GM12878 (cell line): ENCODE results near the gene GIMAP4. TPM values are rescaled to one million over a fixed set of nuclear protein-coding genes. Genes with fewer than 3 reads are reported as not detected.

Experiments used
- ATAC-seq: fragments of 200-7000 bp; cut with Tn5 transposase; 3 replicates; pipeline ENCODE4 v1.9.1; 2020; ENCODE audit warnings: mild to moderate bottlenecking, moderate library complexity
- BruUV-seq: library from RNA; stranded (reverse); fragments of 400-500 nt; replicated peaks from 2 replicates; lab custom pipeline; 2021; lab: Mats Ljungman, UMichigan
- CTCF ChIA-PET: fragments of 300-600 bp; sonication (Branson Sonifier 250); formaldehyde crosslinking; extraction: SDS; loops from one replicate; lab custom pipeline; 2021; ENCODE audit warnings: inconsistent platforms; lab: Yijun Ruan, JAX
- POLR2A ChIA-PET: fragments of 350-600 bp; formaldehyde crosslinking; extraction: SDS; loops from one replicate; lab custom pipeline; 2021; ENCODE audit warnings: inconsistent platforms; lab: Charles Lee
- RAD21 ChIA-PET: fragments of 300-600 bp; sonication (Branson Sonifier 250); formaldehyde crosslinking; loops from one replicate; lab custom pipeline; 2023; ENCODE audit warnings: antibody characterized with exemption; ENCODE audit not compliant: unreplicated experiment; lab: Charles Lee
- SMC1A ChIA-PET: fragments of 300-600 bp; sonication (Branson Sonifier 250); formaldehyde crosslinking; loops from one replicate; lab custom pipeline; 2023; ENCODE audit not compliant: unreplicated experiment, uncharacterized antibody; lab: Charles Lee
- DNase-seq: peaks from one replicate; pipeline ENCODE4 v3.0.0-alpha.2; 2011; ENCODE audit warnings: low read depth, low spot score
- FAIRE-seq: peaks from 3 replicates; lab custom pipeline; 2011; peaks lifted over from hg19 to GRCh38; lab: Jason Lieb, UNC
- H2AFZ ChIP-seq: 2 replicates; pipeline ENCODE4 v1.6.0; 2011; ENCODE audit warnings: low read depth, low read length, control low read depth; ENCODE audit not compliant: control insufficient read depth
- H3K27ac ChIP-seq: 2 replicates; pipeline ENCODE4 v1.5.1; 2011; ENCODE audit warnings: control low read depth; ENCODE audit not compliant: control insufficient read depth, insufficient read depth
- H3K27me3 ChIP-seq, 2 experiments: replicated peaks in 1 of 2; 2 replicates each; pipeline versions ENCODE4 v1.6.0 to v1.6.1; 2011; ENCODE audit warnings: low read length in 1 of 2; ENCODE audit not compliant: control insufficient read depth in 2 of 2, insufficient read depth in 2 of 2
- H3K36me3 ChIP-seq, 2 experiments: 2 replicates each; pipeline ENCODE4 v1.5.1; 2011; ENCODE audit warnings: low read length in 1 of 2; ENCODE audit not compliant: control insufficient read depth in 2 of 2, insufficient read depth in 2 of 2
- H3K4me1 ChIP-seq: 2 replicates; pipeline ENCODE4 v1.6.1; 2011; ENCODE audit warnings: mild to moderate bottlenecking, low read length, moderate library complexity, mixed read lengths; ENCODE audit not compliant: control insufficient read depth, insufficient read depth
- H3K4me2 ChIP-seq: 2 replicates; pipeline ENCODE4 v1.6.0; 2011; ENCODE audit warnings: control low read depth; ENCODE audit not compliant: control insufficient read depth, insufficient read depth
- H3K4me3 ChIP-seq: fragments of 200-600 bp; sonication (generic); 2 replicates; pipeline ENCODE4 v1.5.1; 2016
- H3K79me2 ChIP-seq: 2 replicates; pipeline ENCODE4 v1.6.0; 2011; ENCODE audit warnings: low read length; ENCODE audit not compliant: control insufficient read depth, insufficient read depth
- H3K9ac ChIP-seq: 2 replicates; pipeline ENCODE4 v1.8.0; 2011; ENCODE audit warnings: low read length, control low read depth, mixed read lengths; ENCODE audit not compliant: control insufficient read depth, insufficient read depth
- H3K9me3 ChIP-seq: replicated peaks from 3 replicates; pipeline ENCODE4 v1.5.1; 2011; ENCODE audit warnings: mild to moderate bottlenecking, low read length; ENCODE audit not compliant: control insufficient read depth, insufficient read depth
- H4K20me1 ChIP-seq: 2 replicates; pipeline ENCODE4 v1.6.0; 2011; ENCODE audit not compliant: control insufficient read depth, insufficient read depth
- CEBPB ChIP-seq, 2 experiments: fragments of 150-350 bp in 1 of 2; IDR thresholded peaks; 2 replicates each; pipeline ENCODE4 v1.6.1; 2012 to 2014; ENCODE audit warnings: low read depth in 2 of 2, low read length in 2 of 2, borderline replicate concordance in 1 of 2, inconsistent platforms in 1 of 2
- WGBS: methylation state at CpG from one replicate; pipeline ENCODE4 v1.1.6; 2016; ENCODE audit warnings: low lambda C conversion rate; ENCODE audit not compliant: insufficient replicate concordance, insufficient coverage; ENCODE audit errors: missing lambda C conversion rate; 5-methylcytosine and 5-hydroxymethylcytosine counted together
- in situ Hi-C: fragments of 300-500 bp; cut with MboI; formaldehyde crosslinking; loops from 9 replicates; pipeline ENCODE4 v1.14.3; 2018; ENCODE audit warnings: mixed read lengths
- intact Hi-C: fragments of 100-400 bp; cut with micrococcal nuclease; formaldehyde crosslinking; loops from one replicate; pipeline ENCODE4 v1.14.2; 2022; ENCODE audit not compliant: unreplicated experiment
- polyA plus RNA-seq, 11 experiments: library from polyadenylated mRNA; depleted of rRNA in 4 of 11; unstranded in 6 of 11; stranded (reverse) in 5 of 11; fragments of >200 nt; fragmentation: Nextera tagmentation in 4 of 11; fragmentation: Illumina TruSeq in 1 of 11; extraction: Ambion mirVana in 4 of 11; extraction: Trizol in 1 of 11; gene quantifications; 1 replicate in 1 of 11; 2 replicates in 10 of 11; pipeline versions ENCODE4 v1.2.1 to v1.2.3, GENCODE V29; 2011 to 2016; ENCODE audit warnings: inconsistent platforms in 2 of 11, missing spikeins in 2 of 11, low read depth in 1 of 11
- total RNA-seq, 4 experiments: library from RNA; depleted of rRNA in 3 of 4; stranded (reverse); fragments of >200 nt in 3 of 4; fragmentation: Illumina TruSeq in 1 of 4; extraction: Trizol in 1 of 4; gene quantifications; 2 replicates each; pipeline versions ENCODE4 v1.2.1 to v1.2.3, GENCODE V29; 2013 to 2021
- TF ChIP-seq, protein P1 (sequence below): fragments of 450-650 bp; IDR thresholded peaks from 2 replicates; pipeline ENCODE4 v1.6.1; 2017; ENCODE audit warnings: mild to moderate bottlenecking, moderate library complexity
- TF ChIP-seq, protein P2 (sequence below): fragments of 150-350 bp; IDR thresholded peaks from 2 replicates; pipeline ENCODE4 v1.6.1; 2014; ENCODE audit warnings: mild to moderate bottlenecking, low read depth, low read length

GIMAP4 gene
- total and polyA plus RNA-seq, 10 of the 15 experiments (the other 5 are each of a cell fraction or from before 2014, with no cell fraction given): 0.06 to 1.5 (median 0.32) TPM; not detected in 1

GRCh38 chr7:150567871-150568301 is 696 bp downstream of the GIMAP4 start:
- in situ Hi-C loops (no loop called here), intact Hi-C loops (no loop called here)
- BruUV-seq: no TSS peak
- no peaks in the 10 kb centered on the region for H3K27me3 ChIP-seq
- CTCF ChIA-PET: interaction anchor here (1.9 to 2.7 kb wide), 2 partner anchors 119 to 188 kb away, joined by 7 to 8 read pairs; no protein-coding TSS in a partner anchor
- H3K9ac ChIP-seq: 0 out of 2 replicates have a peak overlapping the region, but pooled peaks have one; percentile 20
- H3K4me3 ChIP-seq: peak overlapping the region; percentile 51
- TF ChIP-seq, protein P1, sequence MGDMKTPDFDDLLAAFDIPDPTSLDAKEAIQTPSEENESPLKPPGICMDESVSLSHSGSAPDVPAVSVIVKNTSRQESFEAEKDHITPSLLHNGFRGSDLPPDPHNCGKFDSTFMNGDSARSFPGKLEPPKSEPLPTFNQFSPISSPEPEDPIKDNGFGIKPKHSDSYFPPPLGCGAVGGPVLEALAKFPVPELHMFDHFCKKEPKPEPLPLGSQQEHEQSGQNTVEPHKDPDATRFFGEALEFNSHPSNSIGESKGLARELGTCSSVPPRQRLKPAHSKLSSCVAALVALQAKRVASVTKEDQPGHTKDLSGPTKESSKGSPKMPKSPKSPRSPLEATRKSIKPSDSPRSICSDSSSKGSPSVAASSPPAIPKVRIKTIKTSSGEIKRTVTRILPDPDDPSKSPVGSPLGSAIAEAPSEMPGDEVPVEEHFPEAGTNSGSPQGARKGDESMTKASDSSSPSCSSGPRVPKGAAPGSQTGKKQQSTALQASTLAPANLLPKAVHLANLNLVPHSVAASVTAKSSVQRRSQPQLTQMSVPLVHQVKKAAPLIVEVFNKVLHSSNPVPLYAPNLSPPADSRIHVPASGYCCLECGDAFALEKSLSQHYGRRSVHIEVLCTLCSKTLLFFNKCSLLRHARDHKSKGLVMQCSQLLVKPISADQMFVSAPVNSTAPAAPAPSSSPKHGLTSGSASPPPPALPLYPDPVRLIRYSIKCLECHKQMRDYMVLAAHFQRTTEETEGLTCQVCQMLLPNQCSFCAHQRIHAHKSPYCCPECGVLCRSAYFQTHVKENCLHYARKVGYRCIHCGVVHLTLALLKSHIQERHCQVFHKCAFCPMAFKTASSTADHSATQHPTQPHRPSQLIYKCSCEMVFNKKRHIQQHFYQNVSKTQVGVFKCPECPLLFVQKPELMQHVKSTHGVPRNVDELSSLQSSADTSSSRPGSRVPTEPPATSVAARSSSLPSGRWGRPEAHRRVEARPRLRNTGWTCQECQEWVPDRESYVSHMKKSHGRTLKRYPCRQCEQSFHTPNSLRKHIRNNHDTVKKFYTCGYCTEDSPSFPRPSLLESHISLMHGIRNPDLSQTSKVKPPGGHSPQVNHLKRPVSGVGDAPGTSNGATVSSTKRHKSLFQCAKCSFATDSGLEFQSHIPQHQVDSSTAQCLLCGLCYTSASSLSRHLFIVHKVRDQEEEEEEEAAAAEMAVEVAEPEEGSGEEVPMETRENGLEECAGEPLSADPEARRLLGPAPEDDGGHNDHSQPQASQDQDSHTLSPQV: no peak
- TF ChIP-seq, protein P2, sequence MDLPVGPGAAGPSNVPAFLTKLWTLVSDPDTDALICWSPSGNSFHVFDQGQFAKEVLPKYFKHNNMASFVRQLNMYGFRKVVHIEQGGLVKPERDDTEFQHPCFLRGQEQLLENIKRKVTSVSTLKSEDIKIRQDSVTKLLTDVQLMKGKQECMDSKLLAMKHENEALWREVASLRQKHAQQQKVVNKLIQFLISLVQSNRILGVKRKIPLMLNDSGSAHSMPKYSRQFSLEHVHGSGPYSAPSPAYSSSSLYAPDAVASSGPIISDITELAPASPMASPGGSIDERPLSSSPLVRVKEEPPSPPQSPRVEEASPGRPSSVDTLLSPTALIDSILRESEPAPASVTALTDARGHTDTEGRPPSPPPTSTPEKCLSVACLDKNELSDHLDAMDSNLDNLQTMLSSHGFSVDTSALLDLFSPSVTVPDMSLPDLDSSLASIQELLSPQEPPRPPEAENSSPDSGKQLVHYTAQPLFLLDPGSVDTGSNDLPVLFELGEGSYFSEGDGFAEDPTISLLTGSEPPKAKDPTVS: no peak
- TF ChIP-seq CEBPB (IDR thresholded peaks at IDR 0.05; ENCODE audit: borderline replicate concordance in 1 of 2, low read depth in 2 of 2, low read length in 2 of 2): no peak
- ATAC-seq (no peak), DNase-seq (no peak), FAIRE-seq (no peak)
- no peak overlapping the region; the same call in 1 of the 2 replicates for H3K27ac ChIP-seq
- H3K4me1 ChIP-seq: no peaks in the 10 kb centered on the region
- no peaks in the 10 kb centered on the region for H4K20me1 ChIP-seq
- POLR2A ChIA-PET: interaction anchor here (0.6 kb wide), 1 partner anchor 36 kb away, joined by 3 read pairs; no protein-coding TSS in a partner anchor
- H2AFZ ChIP-seq: peak overlapping the region; percentile 66
- H3K9me3 ChIP-seq: peaks cover 4% of the 10 kb centered on the region
- RAD21 ChIA-PET: interaction anchor here (0.9 kb wide), 2 partner anchors 119 to 209 kb away, joined by 3 read pairs; no protein-coding TSS in a partner anchor
- WGBS: 62% methylated on average over 3 of the region's 3 CpGs
- peak overlapping the region; percentile 44; the same call in 1 of the 2 replicates for H3K4me2 ChIP-seq
- SMC1A ChIA-PET: interaction anchor here (0.8 to 2.7 kb wide), 5 partner anchors 9 to 121 kb away, joined by 3 to 6 read pairs (median 3); partner anchors contain the start of gene GIMAP8
- no peaks in the 10 kb centered on the region; the same call in 1 of the 2 replicates for H3K79me2 ChIP-seq
- no peaks in the 10 kb centered on the region for H3K36me3 ChIP-seq
